HG03045 (cell line): ENCODE results near the gene SNUPN.
A peak's percentile ranks its signal among the peaks of the same experiment; 100 is the strongest.

ENCODE experiments used
- ATAC-seq: cut with Tn5 transposase; IDR thresholded peaks from one replicate; pipeline ENCODE4 v1.9.1; 2021; ENCODE audit warnings: mild to moderate bottlenecking, moderate library complexity; ENCODE audit not compliant: unreplicated experiment

SNUPN gene

GRCh38 chr15:75654201-75654907 is 28.8 kb upstream of the SNUPN start:
- no peak for ATAC-seq

GRCh38 chr15:75653347-75653913 is 27.9 kb upstream of the SNUPN start:
- ATAC-seq = no peak

- ATAC-seq = no peak
Observed at GRCh38 chr15:75651810-75652543, 26.5 kb upstream of the SNUPN start.

- ATAC-seq = no peak
Observed at GRCh38 chr15:75650908-75651809, 25.6 kb upstream of the SNUPN start.

GRCh38 chr15:75649848-75650247 is 24.3 kb upstream of the SNUPN start:
- no peak for ATAC-seq

GRCh38 chr15:75649045-75649761 is 23.7 kb upstream of the SNUPN start:
- no peak for ATAC-seq

GRCh38 chr15:75648156-75649000 is 22.9 kb upstream of the SNUPN start:
- no peak for ATAC-seq

- no peak for ATAC-seq
Observed at GRCh38 chr15:75647370-75648155, 22.0 kb upstream of the SNUPN start, which contains the start of gene SNX33. TSS of gene SNX33 (plus strand) at chr15:75647912. CDS start at chr15:75649103, 1,191 bp downstream.

GRCh38 chr15:75646944-75647364 is 21.4 kb upstream of the SNUPN start:
- ATAC-seq = no peak

- no peak for ATAC-seq
Observed at GRCh38 chr15:75646112-75646943, 20.8 kb upstream of the SNUPN start.

GRCh38 chr15:75644376-75644775 is 18.9 kb upstream of the SNUPN start:
- ATAC-seq = no peak

GRCh38 chr15:75641603-75642002 is 16.1 kb upstream of the SNUPN start:
- ATAC-seq = no peak

GRCh38 chr15:75641179-75641503 is 15.6 kb upstream of the SNUPN start:
- no peak for ATAC-seq

GRCh38 chr15:75640483-75641178 is 15.1 kb upstream of the SNUPN start:
- peak; percentile 27 for ATAC-seq

- peak; percentile 95 for ATAC-seq
Observed at GRCh38 chr15:75639709-75640482, 14.4 kb upstream of the SNUPN start, which contains the start of gene IMP3. TSS of gene IMP3 (minus strand) at chr15:75640224. CDS start at chr15:75640168, 56 bp downstream.

GRCh38 chr15:75639191-75639708 is 13.7 kb upstream of the SNUPN start:
- no peak for ATAC-seq
